ENCODE measurements around the gene COL13A1.

The COL13A1 gene

DNA sequence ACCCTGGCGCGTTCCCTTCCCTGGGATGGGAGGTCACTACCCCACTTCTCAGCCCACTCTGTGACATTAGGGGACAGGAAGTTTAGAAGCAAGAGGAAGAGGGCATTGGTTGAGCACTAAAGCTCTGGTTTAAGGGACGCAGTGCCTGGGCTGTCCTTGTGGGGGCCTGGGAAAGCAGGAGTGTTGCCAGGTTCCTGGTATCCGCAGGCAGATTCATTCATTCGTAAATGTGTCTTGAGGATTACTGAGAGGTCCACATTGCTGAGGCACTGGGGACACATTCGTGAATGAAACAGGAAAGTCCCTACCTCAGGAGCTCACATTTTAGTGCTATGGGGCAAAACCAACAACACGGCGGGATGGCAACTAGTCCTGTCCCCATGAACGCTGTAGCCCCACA lies 69.4 kb downstream of the COL13A1 start:
- peaks cover 24% of the 10 kb centered on the region for H3K4me1 ChIP-seq (ENCODE audit: insufficient read depth, poor library complexity, severe bottlenecking)
- no peak for DNase-seq (ENCODE audit: low spot score)

DNA sequence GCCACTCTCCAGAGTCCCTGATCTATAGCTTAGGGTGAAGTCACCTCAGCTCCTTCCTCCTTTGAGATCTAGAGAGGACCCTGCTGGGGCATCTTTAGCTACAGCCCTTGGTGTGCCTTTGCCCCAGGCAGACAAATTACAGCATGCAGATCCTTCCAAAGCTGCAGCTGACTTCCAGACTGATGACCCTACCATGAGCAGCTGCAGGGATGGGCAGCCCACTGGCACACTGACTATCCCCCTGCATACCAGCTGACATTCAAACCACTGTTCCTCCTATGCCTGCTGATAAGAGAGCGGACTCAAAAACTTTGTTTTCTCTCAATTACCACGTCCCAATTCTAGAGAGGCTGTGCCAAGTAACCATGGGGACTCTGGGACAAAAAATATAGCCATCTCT lies 70.6 kb downstream of the COL13A1 start:
- no peaks in the 10 kb centered on the region for H3K9me3 ChIP-seq (ENCODE audit: severe bottlenecking)
- no peaks in the 10 kb centered on the region for H3K36me3 ChIP-seq (ENCODE audit: low read depth)
- no peaks in the 10 kb centered on the region for H3K27me3 ChIP-seq (ENCODE audit: insufficient read depth, poor library complexity, severe bottlenecking)
- H3K27ac ChIP-seq (ENCODE audit: poor library complexity, severe bottlenecking), result no peak overlapping the region
- DNase-seq (ENCODE audit: low spot score), result no peak
- H3K4me3 ChIP-seq (ENCODE audit: severe bottlenecking), result no peak overlapping the region
- ATAC-seq (ENCODE audit: low read depth), result no peak
- TF ChIP-seq CTCF (IDR thresholded peaks at IDR 0.05; ENCODE audit: poor library complexity, severe bottlenecking), result no peak
- H3K4me1 ChIP-seq (ENCODE audit: insufficient read depth, poor library complexity, severe bottlenecking), result peaks cover 16% of the 10 kb centered on the region

More for the DNA sequence above, 69.4 kb downstream of the COL13A1 start:
- H3K4me3 ChIP-seq (ENCODE audit: severe bottlenecking), result no peak overlapping the region
- no peak for TF ChIP-seq CTCF (IDR thresholded peaks at IDR 0.05; ENCODE audit: poor library complexity, severe bottlenecking)
- no peaks in the 10 kb centered on the region for H3K9me3 ChIP-seq (ENCODE audit: severe bottlenecking)
- no peak for ATAC-seq (ENCODE audit: low read depth)
- no peaks in the 10 kb centered on the region for H3K27me3 ChIP-seq (ENCODE audit: insufficient read depth, poor library complexity, severe bottlenecking)
- H3K36me3 ChIP-seq (ENCODE audit: low read depth), result no peaks in the 10 kb centered on the region
- H3K27ac ChIP-seq (ENCODE audit: poor library complexity, severe bottlenecking), result no peak overlapping the region

GRCh38 chr10:69873135-69873639 lies 71.5 kb downstream of the COL13A1 start:
- no peak for TF ChIP-seq CTCF (IDR thresholded peaks at IDR 0.05; ENCODE audit: poor library complexity, severe bottlenecking)
- Histone ChIP-seq H3K27ac (ENCODE audit: poor library complexity, severe bottlenecking) (no peak overlapping the region), H3K27me3 (ENCODE audit: insufficient read depth, poor library complexity, severe bottlenecking) (no peaks in the 10 kb centered on the region), H3K4me3 (ENCODE audit: severe bottlenecking) (no peak overlapping the region), H3K36me3 (ENCODE audit: low read depth) (no peaks in the 10 kb centered on the region), H3K4me1 (ENCODE audit: insufficient read depth, poor library complexity, severe bottlenecking) (peaks cover 16% of the 10 kb centered on the region), H3K9me3 (ENCODE audit: severe bottlenecking) (no peaks in the 10 kb centered on the region)
- no peak for ATAC-seq (ENCODE audit: low read depth)
- no peak for DNase-seq (ENCODE audit: low spot score)

DNA sequence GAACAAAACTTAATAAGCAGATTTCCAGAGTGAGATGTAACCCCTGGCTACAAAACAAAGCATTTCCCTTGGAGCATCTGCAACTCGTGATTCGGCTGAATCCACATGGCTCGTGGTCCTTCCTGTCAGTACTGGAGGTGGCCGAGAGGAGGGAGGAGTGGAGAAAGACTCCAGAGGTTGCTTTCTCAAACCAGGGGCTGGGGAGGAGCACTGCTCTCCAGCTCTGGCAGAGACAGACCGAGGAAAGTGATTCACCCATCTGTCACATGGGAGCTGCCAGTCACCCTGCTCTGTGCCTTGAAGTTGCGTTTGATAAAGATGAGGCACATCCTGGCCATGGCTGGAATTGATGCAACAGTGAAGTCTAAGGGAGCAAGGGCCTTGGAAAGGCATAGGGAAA lies 72.7 kb downstream of the COL13A1 start:
- Histone ChIP-seq H3K9me3 (ENCODE audit: severe bottlenecking) (no peaks in the 10 kb centered on the region), H3K36me3 (ENCODE audit: low read depth) (no peaks in the 10 kb centered on the region), H3K27ac (ENCODE audit: poor library complexity, severe bottlenecking) (no peak overlapping the region), H3K4me1 (ENCODE audit: insufficient read depth, poor library complexity, severe bottlenecking) (peaks cover 7% of the 10 kb centered on the region), H3K27me3 (ENCODE audit: insufficient read depth, poor library complexity, severe bottlenecking) (no peaks in the 10 kb centered on the region), H3K4me3 (ENCODE audit: severe bottlenecking) (no peak overlapping the region)
- no peak for TF ChIP-seq CTCF (IDR thresholded peaks at IDR 0.05; ENCODE audit: poor library complexity, severe bottlenecking)
- DNase-seq (ENCODE audit: low spot score) (no peak), ATAC-seq (ENCODE audit: low read depth) (peak; percentile 92)

- no peaks in the 10 kb centered on the region for H3K27me3 ChIP-seq (ENCODE audit: insufficient read depth, poor library complexity, severe bottlenecking)
- H3K4me1 ChIP-seq (ENCODE audit: insufficient read depth, poor library complexity, severe bottlenecking), result peaks cover 3% of the 10 kb centered on the region
- no peak overlapping the region for H3K27ac ChIP-seq (ENCODE audit: poor library complexity, severe bottlenecking)
- H3K36me3 ChIP-seq (ENCODE audit: low read depth), result no peaks in the 10 kb centered on the region
- H3K9me3 ChIP-seq (ENCODE audit: severe bottlenecking), result no peaks in the 10 kb centered on the region
- DNase-seq (ENCODE audit: low spot score) (no peak), ATAC-seq (ENCODE audit: low read depth) (no peak)
- TF ChIP-seq CTCF (IDR thresholded peaks at IDR 0.05; ENCODE audit: poor library complexity, severe bottlenecking), result no peak
- H3K4me3 ChIP-seq (ENCODE audit: severe bottlenecking), result no peak overlapping the region
Measured at GRCh38 chr10:69875856-69876255, 74.2 kb downstream of the COL13A1 start.
